GM06990 (cell line): ENCODE results near the gene RNU2-1.
A peak's percentile ranks its signal among the peaks of the same experiment; 100 is the strongest.
"Not testable (repeated sequence)": the region's sequence is repeated elsewhere in the genome, so short reads cannot be mapped to it uniquely, and the experiment has no call there.

Experiments
- DNase-seq: peaks from one replicate; pipeline ENCODE4 v3.0.0-alpha.2; 2011; ENCODE audit not compliant: insufficient read length; ENCODE audit errors: extremely low read depth
- H3K27me3 ChIP-seq: replicated peaks from 2 replicates; pipeline ENCODE4 v1.6.0; 2011; ENCODE audit warnings: low read length; ENCODE audit not compliant: control insufficient read depth, insufficient read depth
- H3K36me3 ChIP-seq: 2 replicates; pipeline ENCODE4 v1.5.1; 2011; ENCODE audit warnings: low read length; ENCODE audit not compliant: control insufficient read depth, insufficient read depth
- H3K4me3 ChIP-seq: replicated peaks from 2 replicates; pipeline ENCODE4 v1.5.1; 2011; ENCODE audit warnings: low read depth, mild to moderate bottlenecking, control low read depth, low read length
- CTCF ChIP-seq: IDR thresholded peaks from 2 replicates; pipeline ENCODE4 v1.5.1; 2011; ENCODE audit warnings: low read length, control low read depth, mild to moderate bottlenecking, inconsistent platforms; ENCODE audit not compliant: insufficient read depth, poor library complexity, severe bottlenecking

The RNU2-1 gene

GRCh38 chr17:43212641-43213490 is 20.9 kb downstream of the RNU2-1 start:
- Histone ChIP-seq H3K4me3 (peak overlapping the region; percentile 78), H3K27me3 (no peaks in the 10 kb centered on the region), H3K36me3 (peaks cover 21% of the 10 kb centered on the region)
- TF ChIP-seq CTCF: no peak
- DNase-seq: peak; percentile 50

GRCh38 chr17:43211480-43212402 is 22.0 kb downstream of the RNU2-1 start, which contains the start of gene TMEM106A:
TMEM106A (plus strand) TSS chr17:43211875; CDS start chr17:43213042, 1,167 bp downstream.
- H3K27me3 ChIP-seq: no peaks in the 10 kb centered on the region
- H3K4me3 ChIP-seq: peak within 1 kb of the TSS; percentile 78
- peaks cover 13% of the 10 kb centered on the region for H3K36me3 ChIP-seq
- TF ChIP-seq CTCF: peak; percentile 42
- peak; percentile 86 for DNase-seq

- peaks cover 7% of the 10 kb centered on the region for H3K36me3 ChIP-seq
- DNase-seq: no peak
- H3K4me3 ChIP-seq: peak overlapping the region; percentile 78
- no peaks in the 10 kb centered on the region for H3K27me3 ChIP-seq
- no peak for TF ChIP-seq CTCF
Observed at GRCh38 chr17:43211123-43211479, 22.7 kb downstream of the RNU2-1 start.

- no peaks in the 10 kb centered on the region for H3K27me3 ChIP-seq
- no peak for DNase-seq
- peaks cover 3% of the 10 kb centered on the region for H3K36me3 ChIP-seq
- peak overlapping the region; percentile 78 for H3K4me3 ChIP-seq
- TF ChIP-seq CTCF: no peak
Observed at GRCh38 chr17:43210576-43210975, 23.2 kb downstream of the RNU2-1 start.

GRCh38 chr17:43203013-43203412 is 30.8 kb downstream of the RNU2-1 start:
- DNase-seq, H3K36me3 ChIP-seq, H3K4me3 ChIP-seq, H3K27me3 ChIP-seq: not testable (repeated sequence)

GRCh38 chr17:43200127-43200526 is 33.6 kb downstream of the RNU2-1 start:
- Histone ChIP-seq H3K4me3 (no peak overlapping the region), H3K27me3 (no peaks in the 10 kb centered on the region), H3K36me3 (peaks cover 17% of the 10 kb centered on the region)
- no peak for DNase-seq
- TF ChIP-seq CTCF: no peak
